Raji (cell line): ENCODE data around the gene KCNIP3.

Source experiments
- POLR2A ChIP-seq: IDR thresholded peaks from 2 replicates; pipeline ENCODE4 v1.6.1; 2011; ENCODE audit warnings: low read depth, low read length, control low read depth; ENCODE audit not compliant: insufficient read depth

The KCNIP3 gene

DNA sequence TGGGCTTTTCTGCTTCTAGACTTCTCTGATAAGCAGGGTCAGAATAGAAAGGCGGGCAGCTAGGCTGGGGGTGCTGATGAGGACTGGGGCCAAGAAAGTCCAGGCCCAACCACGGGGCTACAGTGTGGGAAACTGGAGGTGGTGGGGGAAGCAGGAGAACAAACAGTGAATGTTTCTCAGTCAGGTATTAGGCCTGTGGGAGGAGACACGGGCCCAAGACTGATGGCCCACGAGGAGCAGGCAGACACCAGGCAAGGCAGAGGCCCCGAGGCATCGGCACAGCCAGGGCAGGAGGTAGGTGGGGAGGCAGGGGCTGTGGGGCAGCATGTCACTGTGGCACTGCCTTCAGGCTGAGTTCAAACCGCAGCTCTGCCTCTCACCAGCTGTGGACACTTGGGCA, 40.7 kb downstream of the KCNIP3 start:
- TF ChIP-seq POLR2A, result no peak

DNA sequence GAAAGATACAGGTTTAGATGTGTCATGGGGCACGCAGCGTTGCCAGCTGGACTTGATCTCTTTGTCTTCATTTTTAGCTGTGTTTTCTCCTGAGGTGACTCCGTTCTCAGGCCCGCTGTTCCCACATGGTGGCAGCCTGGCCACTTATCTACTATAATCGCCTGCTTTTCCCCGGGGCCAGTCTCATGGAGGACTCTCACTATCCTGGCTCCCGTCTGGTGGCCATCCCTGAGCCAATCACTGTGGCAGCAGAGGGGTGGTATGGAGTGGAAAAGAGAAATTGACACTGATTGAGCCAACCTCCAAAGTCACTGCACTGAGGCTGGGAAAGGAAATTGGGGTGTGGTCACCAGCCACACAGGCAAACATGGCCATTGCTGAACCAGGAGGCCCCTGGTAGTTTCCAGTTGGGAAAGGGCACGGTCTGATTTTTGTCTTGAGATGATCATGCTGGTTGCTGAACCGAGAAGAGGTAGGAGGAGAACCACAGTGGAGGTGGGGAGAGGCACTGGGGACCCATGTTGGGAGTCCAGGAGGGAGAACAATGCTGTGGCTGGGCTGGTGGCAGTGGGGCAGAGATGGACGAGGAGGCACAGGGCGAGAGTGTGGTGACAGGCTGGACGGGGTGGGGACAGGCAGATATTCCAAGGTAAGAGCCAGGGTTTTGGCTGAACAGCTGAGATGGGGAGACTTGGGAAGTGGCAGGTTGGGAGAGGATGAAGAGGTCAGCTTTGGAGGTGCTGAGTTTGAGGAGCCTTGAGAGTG, 45.6 kb downstream of the KCNIP3 start:
- no peak for TF ChIP-seq POLR2A

DNA sequence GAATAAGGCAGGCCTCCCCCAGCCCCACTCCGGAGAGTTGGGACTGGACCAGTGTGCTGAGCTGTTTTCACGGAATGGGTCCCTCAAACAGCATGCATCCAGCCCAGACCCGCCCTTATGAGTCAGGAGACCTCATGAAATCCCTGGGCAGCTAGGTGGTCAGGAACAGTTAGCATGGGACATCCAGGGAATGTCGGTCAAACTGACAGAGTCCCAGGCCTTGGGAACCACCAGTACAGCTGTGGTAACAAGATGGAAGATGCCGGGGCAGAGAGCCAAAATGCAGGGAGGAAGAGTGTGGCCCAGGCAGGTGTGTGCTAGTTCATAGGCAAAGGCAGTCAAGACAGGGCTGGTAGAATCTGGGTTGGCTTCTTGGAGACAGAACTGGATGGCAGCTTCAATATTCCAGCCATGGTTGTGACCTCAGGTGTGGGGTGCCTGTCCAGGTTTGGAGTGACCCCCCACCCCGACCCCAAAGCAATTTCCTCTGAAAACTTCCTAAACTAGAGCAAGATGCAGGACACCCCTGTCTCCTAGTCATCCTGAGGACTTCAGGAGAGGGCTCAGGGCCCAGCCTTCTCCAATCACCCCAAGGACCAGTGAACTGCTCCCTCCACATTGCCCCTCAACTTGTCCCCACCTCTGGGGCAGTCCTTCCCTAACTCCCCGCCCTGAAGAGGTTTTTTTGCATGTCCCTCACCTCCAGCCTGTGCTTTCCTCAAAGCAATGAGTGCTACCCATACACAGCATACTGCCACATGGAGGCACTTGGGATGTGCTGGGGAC, 46.5 kb downstream of the KCNIP3 start:
- TF ChIP-seq POLR2A, result no peak

DNA sequence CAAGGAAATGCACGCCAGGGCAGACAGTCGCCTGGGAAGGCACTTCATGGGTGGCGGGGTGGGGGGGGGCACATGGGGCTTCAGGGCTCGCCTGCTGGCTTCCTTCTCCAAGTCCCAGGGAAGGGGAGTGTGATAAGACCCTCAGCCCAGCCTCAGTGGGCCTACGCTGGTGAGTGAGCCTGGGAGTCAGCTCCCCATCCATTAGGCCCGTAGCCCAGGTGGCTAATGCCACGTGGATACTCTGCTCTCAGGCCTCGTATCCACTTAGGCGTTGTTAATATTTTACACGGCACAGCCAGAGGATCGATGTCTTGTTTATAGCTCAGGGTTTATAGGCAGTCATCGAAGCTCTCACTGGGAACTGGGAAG, 47.1 kb downstream of the KCNIP3 start:
- no peak for TF ChIP-seq POLR2A

DNA sequence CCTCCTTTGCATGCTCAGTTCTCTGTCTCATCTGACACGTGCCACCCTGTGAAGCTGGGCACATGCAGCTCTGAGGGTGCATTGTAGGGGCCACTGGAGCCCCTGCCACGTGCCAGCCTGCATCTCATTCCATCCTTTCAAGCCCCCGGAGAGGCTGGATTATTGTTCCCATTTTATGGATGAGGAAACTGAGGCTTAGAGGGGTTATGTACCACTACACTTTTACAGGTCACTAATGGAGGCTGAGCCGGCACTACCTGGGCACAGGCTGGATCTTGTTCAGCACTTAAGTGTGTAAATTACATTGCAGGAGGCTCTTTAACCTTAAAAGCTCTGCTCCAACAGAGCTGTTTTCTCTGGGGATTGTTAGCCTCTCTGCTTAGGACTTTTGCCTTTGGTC, 47.5 kb downstream of the KCNIP3 start:
- no peak for TF ChIP-seq POLR2A

DNA sequence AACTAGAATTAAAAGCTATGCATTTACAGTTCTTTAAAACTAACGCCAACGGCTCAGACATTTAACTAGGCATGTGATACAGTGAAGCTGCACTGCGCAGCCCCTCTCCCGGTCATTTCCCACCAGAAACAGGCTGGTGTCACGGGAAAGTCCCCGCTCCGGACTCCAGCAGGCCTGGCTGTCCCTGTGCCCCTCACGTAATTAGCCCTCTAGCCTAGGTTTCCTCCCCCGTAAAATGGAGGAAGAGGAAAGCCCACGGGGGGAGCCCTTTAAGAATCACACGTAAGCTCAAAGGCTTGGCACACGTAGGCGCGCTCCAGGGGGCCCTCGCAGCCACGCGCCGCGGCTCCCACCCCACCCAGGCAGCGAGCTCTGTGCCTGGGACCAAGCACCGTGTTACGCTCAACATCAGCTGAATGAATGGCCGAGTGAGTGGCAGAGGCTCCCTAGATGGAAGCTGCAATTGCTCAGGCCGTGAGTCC, 48.0 kb downstream of the KCNIP3 start:
- no peak for TF ChIP-seq POLR2A

DNA sequence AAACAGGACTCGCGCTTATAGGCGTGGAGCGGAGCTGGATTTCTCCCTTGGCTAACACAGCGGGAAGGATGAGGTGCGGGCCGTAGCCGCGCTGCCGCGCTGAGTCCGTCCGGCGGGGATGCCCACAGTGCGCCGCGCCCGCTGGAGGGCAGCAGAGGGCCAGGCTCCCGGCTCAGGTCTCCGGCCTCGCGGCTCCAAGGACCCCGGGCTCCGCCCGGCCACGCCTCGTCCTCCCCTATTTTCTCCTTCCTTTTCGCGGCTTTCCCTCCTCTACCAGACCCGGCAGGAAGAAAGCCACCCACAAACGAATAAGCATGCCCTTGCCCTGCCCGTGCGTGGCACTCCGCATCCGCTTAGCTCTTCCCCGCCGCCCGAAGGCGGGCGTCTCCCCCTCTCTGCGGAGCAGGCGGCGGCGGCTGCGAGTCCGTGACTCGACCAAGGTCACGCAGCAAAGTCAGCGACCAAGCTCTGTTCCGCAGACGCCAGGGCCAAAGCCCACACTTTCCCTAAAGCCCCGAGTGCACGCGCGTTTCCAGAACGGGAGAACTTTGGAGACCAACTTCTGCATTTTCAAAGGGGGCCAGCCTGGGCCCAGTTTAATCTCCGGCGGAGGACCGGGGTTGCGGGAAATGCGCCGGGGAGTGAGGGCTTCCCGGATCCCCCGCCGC, 48.5 kb downstream of the KCNIP3 start:
- TF ChIP-seq POLR2A, result no peak

DNA sequence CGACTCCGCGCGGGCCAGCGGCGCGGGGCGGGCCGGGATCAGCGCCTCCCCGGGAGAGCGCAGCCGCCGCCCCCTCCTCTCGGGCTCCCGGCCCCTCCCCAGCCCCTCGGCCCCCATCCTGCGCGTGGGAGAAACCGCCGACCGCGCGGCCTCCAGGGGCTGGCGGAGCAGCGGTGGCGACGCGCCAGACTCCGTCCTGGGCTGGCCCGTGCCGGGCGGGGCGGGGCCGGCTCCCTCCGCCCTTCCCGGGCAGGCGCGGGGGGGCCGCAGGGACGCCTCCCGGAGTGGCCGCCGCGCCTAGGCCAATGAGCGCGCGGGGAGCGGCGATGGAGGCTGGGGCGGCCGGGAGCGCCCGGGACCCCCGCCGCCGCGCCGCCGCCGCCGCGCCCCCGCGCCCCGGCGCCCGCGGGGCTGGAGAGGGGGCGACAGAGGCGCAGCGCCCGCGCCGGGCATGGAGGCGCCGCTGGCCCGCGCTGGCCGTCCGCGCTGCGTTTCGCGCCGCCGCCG, 49.1 kb downstream of the KCNIP3 start:
- no peak for TF ChIP-seq POLR2A

DNA sequence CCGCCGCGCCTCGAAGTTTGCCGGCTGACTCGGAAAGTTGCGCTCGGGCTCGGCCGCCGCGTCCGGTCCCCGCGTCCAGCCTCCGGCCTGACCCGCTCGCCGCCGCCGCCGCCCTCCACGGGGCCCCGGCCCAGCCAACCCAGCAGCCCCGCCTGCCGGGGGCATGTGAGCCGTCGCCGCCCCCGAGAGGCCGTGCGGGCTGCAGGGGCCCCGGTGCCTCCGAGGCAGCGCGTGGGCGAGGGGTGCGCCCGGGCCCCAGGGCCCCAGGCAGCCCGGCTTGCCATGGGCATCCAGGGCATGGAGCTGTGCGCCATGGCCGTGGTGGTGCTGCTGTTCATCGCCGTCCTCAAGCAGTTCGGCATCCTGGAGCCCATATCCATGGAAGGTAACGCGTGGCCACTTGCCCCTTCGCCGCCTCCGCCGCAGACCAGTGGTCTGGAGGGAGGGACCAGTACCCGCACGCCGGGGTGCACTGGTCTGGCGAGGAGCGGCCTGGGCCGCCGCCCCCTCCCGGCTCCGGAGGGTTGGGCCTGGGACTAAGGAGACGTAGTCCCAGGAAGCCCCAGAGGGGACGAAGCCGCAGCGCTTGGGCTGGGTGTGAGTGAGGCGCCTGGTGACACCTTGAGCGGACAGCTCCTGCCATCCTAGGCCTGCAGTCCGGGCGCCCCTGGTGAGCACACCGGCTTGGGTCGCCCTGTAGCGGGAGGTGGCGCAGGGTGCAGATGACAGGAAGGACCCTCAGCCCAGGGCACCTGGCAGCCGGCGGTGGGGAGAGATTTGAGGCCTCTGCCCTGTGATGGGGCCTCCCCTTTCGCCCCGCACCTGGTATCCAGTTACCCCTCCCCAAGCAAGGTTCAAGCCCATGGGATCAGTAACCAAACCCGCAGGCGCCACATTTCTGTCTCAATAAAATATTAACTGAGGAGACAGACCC, 49.9 kb downstream of the KCNIP3 start:
- TF ChIP-seq POLR2A, result no peak

DNA sequence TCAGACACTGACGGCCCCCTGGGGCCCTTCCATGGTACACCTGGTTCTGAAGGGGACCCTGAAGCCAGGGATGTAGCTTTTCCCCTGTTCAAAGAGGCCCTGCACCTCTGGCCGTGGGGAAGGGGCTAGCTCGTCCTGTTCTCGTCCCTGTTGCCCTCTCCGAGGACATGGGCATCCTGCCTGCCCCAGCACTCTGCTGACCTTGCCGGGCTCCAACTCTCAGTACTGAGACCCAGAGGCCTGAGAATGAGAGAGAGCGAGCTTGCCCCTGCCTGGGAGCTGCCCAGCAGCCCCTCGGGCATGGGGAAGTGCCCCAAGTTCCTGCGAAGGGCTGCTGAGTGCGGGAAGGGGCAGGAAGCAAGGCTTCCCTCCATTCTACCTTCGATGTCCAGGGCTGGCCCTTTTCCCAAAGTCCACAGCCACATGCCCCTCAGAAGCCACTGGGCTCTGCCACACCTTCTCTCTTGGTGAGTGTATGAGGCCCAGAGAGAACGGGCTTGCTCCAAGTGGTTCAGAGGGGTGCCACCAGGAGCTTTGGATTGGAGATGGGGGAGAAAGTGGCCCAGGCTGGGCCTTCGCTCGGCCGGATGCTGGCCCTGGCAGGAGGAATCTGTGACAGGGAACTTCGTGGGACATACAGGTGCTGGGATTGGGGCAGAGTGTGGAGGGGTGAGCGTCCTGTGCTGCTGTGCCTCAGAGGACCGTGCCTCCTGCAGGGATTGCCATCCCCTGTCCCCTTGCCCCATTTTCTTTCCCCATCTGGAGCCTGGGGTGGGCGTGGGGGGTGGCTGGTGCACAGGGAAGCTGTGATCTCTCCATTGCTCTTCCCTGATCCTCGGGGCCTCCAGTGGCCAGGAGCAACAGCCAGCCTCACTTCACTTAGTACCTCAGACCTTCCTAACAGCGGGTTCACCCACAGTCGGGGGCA, 50.8 kb downstream of the KCNIP3 start:
- TF ChIP-seq POLR2A, result no peak

DNA sequence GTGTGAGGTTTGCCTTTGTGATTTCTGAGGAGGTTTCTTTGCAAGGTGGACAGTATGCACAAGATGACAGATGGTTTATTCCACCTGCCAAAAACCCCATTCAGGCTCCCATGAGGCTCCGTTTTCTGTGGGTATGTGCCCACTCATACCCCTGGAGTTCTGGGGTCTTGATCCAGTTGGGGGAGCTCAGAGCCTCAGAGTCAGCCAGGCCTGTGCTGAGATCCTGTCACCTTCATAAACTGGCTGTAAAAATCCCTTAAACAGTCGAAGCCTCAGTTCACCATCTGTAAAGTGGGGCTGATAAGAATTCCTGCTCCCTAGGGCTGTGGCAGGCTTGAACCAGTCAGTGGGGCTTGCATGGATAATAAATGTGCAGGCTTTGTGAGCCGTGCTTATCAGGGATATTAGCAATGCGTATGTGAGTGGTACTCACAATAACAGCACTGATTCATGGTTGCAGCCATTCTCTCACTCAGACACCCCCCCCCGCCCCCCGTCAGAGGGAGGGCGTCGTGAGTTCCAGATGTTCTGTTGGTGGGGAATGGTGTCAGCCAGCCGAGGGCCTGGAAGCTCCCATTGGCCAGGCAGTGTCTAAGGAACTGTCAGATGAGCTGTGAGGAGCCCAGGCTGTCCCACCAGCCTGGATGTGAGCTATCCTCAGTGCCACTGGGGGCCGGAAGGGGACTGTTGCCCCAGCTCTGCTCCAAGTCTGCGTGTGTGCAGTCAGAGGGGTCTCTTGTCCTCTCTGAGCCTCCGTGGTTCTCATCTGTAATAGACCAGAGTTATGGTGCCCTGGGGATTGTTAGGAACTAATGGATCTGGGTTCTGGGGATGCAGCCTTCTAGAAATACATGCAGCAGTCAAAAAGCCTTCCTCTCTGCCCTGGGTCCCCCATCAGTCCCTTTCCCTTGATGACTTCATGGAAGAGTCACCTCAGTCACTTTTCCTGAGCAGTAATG, 51.7 kb downstream of the KCNIP3 start:
- no peak for TF ChIP-seq POLR2A

DNA sequence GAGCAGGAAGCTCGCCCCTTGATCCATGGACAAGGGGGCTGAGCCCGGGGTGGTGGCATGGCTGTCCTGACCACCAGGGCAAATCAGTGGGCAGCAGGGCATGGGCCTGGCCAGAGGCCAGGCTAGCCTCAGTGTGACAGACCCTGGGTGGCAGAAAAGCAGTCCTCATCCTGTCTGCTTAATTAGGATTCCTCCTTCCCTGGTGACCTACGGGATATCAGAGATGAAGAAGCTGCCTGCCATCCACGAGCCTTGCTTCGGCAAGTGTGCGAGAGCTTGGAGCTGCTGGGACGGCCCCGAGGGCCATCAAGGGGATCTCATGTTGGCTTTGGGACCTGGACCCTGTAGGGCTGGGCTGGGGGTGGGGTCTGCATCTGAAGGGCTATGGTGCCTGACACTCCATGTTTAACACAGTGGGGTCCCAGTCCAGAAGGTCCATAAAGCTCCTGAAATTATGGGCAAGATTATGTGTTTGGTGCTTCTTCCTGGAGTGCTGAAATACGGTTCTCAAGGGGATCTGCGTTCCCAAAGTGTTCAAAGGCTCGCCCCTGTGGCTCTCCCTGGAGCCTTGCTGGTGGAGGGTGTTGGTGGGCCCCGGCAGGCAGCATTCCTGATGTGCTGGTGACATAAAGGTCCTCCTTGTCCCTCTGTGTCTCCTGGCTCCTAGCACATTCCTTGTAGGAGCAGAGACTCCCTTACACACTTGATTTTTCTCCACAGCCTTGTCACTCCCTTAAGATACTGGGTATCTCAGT, 52.6 kb downstream of the KCNIP3 start:
- TF ChIP-seq POLR2A, result no peak
